ENCODE measurements around the gene PHC1.
"Not testable (repeated sequence)": the region's sequence is repeated elsewhere in the genome, so short reads cannot be mapped to it uniquely, and the experiment has no call there.

The PHC1 gene

DNA sequence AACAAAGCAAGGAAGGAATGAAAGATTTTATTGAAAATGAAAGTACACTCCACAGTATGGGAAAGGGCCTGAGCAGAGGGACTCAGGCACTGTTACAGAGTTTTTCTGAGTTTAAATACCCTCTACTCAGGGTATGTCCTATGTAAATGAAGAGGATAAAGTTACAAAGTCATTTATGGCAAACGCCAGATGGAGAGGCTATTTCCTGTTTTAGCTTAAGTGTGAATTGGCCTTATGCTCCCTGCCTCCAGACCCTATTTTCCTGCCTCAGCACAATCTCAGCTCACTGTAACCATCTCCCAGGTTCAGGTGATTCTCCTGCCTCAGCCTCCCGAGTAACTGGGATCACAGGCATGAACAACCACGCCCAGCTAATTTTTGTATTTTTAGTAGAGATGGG lies 6.8 kb upstream of the PHC1 start:
- H3K27ac ChIP-seq (ENCODE audit: low read depth, low read length) = no peak overlapping the region
- no peaks in the 10 kb centered on the region for H3K9me3 ChIP-seq (ENCODE audit: control insufficient read depth in 5 of 5, low read length in 5 of 5)
- H3K4me3 ChIP-seq (ENCODE audit: low read depth in 1 of 5, low read length in 5 of 5) = no peak overlapping the region
- no peak overlapping the region for H3K9ac ChIP-seq (ENCODE audit: low read length in 5 of 5)
- H3K4me1 ChIP-seq (ENCODE audit: control insufficient read depth in 5 of 5, insufficient read depth in 5 of 5, low read length in 5 of 5) = no peaks in the 10 kb centered on the region
- no peaks in the 10 kb centered on the region for H3K36me3 ChIP-seq (ENCODE audit: control insufficient read depth in 5 of 5, insufficient read depth in 5 of 5, low read length in 5 of 5)
- H3K27me3 ChIP-seq (ENCODE audit: control insufficient read depth in 5 of 5, insufficient read depth in 4 of 5, low read length in 5 of 5) = no peaks in the 10 kb centered on the region

GRCh38 chr12:8909752-8910151 lies 4.6 kb upstream of the PHC1 start:
- H3K9ac ChIP-seq (ENCODE audit: low read length in 5 of 5) = no peak overlapping the region
- no peak overlapping the region for H3K4me3 ChIP-seq (ENCODE audit: low read depth in 1 of 5, low read length in 5 of 5)
- no peaks in the 10 kb centered on the region for H3K27me3 ChIP-seq (ENCODE audit: control insufficient read depth in 5 of 5, insufficient read depth in 4 of 5, low read length in 5 of 5)
- peaks cover 2 to 12% (median 10%) of the 10 kb centered on the region in 5 donors for H3K4me1 ChIP-seq (ENCODE audit: control insufficient read depth in 5 of 5, insufficient read depth in 5 of 5, low read length in 5 of 5)
- H3K9me3 ChIP-seq (ENCODE audit: control insufficient read depth in 5 of 5, low read length in 5 of 5) = no peaks in the 10 kb centered on the region
- H3K27ac ChIP-seq (ENCODE audit: low read depth, low read length) = no peak overlapping the region
- no peaks in the 10 kb centered on the region for H3K36me3 ChIP-seq (ENCODE audit: control insufficient read depth in 5 of 5, insufficient read depth in 5 of 5, low read length in 5 of 5)

DNA sequence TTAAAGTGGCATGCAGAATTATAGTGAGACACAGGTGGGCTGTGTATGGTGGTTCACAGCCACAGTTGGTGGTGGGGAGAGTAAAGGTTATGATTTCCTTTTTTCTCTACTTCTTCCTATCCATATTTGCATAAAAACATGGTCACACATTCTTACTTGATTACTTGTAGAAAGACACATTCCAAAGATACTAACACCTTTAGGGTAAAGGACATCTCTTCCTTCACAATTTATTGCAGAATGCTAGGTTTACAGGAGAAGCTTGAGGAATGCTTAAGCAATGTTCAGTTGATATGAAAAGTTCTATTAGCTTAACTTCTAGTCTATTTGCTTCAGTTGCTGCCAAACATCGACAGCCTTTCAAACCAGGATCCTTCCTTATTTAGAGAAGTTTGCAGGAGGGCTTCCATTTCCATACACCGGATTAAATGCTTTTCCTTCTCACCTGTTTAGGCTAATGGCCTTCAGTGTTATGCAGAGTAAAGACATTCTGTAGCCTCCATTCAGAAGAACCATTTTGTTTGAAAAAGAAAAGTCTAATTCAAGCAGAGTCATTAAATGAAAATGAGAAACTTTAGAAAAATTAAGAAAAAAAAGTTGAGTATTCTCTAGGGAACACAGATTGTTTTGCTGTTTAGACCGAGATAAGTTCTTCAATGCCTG lies 2.6 kb upstream of the PHC1 start:
- peaks cover 4 to 21% (median 18%) of the 10 kb centered on the region in 5 donors for H3K4me1 ChIP-seq (ENCODE audit: control insufficient read depth in 5 of 5, insufficient read depth in 5 of 5, low read length in 5 of 5)
- H3K9me3 ChIP-seq (ENCODE audit: control insufficient read depth in 5 of 5, low read length in 5 of 5) = no peaks in the 10 kb centered on the region
- H3K27ac ChIP-seq (ENCODE audit: low read depth, low read length) = no peak overlapping the region
- no peaks in the 10 kb centered on the region for H3K36me3 ChIP-seq (ENCODE audit: control insufficient read depth in 5 of 5, insufficient read depth in 5 of 5, low read length in 5 of 5)
- no peak overlapping the region for H3K4me3 ChIP-seq (ENCODE audit: low read depth in 1 of 5, low read length in 5 of 5)
- no peaks in the 10 kb centered on the region for H3K27me3 ChIP-seq (ENCODE audit: control insufficient read depth in 5 of 5, insufficient read depth in 4 of 5, low read length in 5 of 5)
- no peak overlapping the region for H3K9ac ChIP-seq (ENCODE audit: low read length in 5 of 5)

- H3K9me3 ChIP-seq (ENCODE audit: control insufficient read depth in 5 of 5, low read length in 5 of 5) = no peaks in the 10 kb centered on the region
- no peaks in the 10 kb centered on the region for H3K36me3 ChIP-seq (ENCODE audit: control insufficient read depth in 5 of 5, insufficient read depth in 5 of 5, low read length in 5 of 5)
- H3K9ac ChIP-seq (ENCODE audit: low read length in 5 of 5) = no peak overlapping the region
- no peak overlapping the region for H3K4me3 ChIP-seq (ENCODE audit: low read depth in 1 of 5, low read length in 5 of 5)
- H3K27me3 ChIP-seq (ENCODE audit: control insufficient read depth in 5 of 5, insufficient read depth in 4 of 5, low read length in 5 of 5) = no peaks in the 10 kb centered on the region
- H3K27ac ChIP-seq (ENCODE audit: low read depth, low read length) = no peak overlapping the region
- H3K4me1 ChIP-seq (ENCODE audit: control insufficient read depth in 5 of 5, insufficient read depth in 5 of 5, low read length in 5 of 5) = peaks cover 4 to 21% (median 18%) of the 10 kb centered on the region in 5 donors
Observed at GRCh38 chr12:8912914-8913313, 1.4 kb upstream of the PHC1 start.

- H3K27ac ChIP-seq (ENCODE audit: low read depth, low read length) = peak overlapping the region; percentile 71
- H3K4me1 ChIP-seq (ENCODE audit: control insufficient read depth in 5 of 5, insufficient read depth in 5 of 5, low read length in 5 of 5) = peaks cover 4 to 21% (median 18%) of the 10 kb centered on the region in 5 donors
- peak overlapping the region; percentile 36 to 81 (median 71) for H3K9ac ChIP-seq (ENCODE audit: low read length in 5 of 5)
- no peaks in the 10 kb centered on the region for H3K27me3 ChIP-seq (ENCODE audit: control insufficient read depth in 5 of 5, insufficient read depth in 4 of 5, low read length in 5 of 5)
- H3K9me3 ChIP-seq (ENCODE audit: control insufficient read depth in 5 of 5, low read length in 5 of 5) = no peaks in the 10 kb centered on the region
- peak overlapping the region; percentile 67 to 94 (median 80) for H3K4me3 ChIP-seq (ENCODE audit: low read depth in 1 of 5, low read length in 5 of 5)
- H3K36me3 ChIP-seq (ENCODE audit: control insufficient read depth in 5 of 5, insufficient read depth in 5 of 5, low read length in 5 of 5) = peaks cover 0 to 4% (median 0%) of the 10 kb centered on the region in 5 donors
Observed at GRCh38 chr12:8913702-8914032, 642 bp upstream of the PHC1 start.

- Histone ChIP-seq H3K9me3 (ENCODE audit: control insufficient read depth in 5 of 5, low read length in 5 of 5) (no peaks in the 10 kb centered on the region), H3K36me3 (ENCODE audit: control insufficient read depth in 5 of 5, insufficient read depth in 5 of 5, low read length in 5 of 5) (peaks cover 0 to 11% (median 4%) of the 10 kb centered on the region in 5 donors), H3K4me1 (ENCODE audit: control insufficient read depth in 5 of 5, insufficient read depth in 5 of 5, low read length in 5 of 5) (peaks cover 4 to 21% (median 18%) of the 10 kb centered on the region in 5 donors), H3K4me3 (ENCODE audit: low read depth in 1 of 5, low read length in 5 of 5) (peak overlapping the region; percentile 79 to 96 (median 80)), H3K9ac (ENCODE audit: low read length in 5 of 5) (peak overlapping the region; percentile 2 to 80 (median 76)), H3K27ac (ENCODE audit: low read depth, low read length) (peak overlapping the region; percentile 48), H3K27me3 (ENCODE audit: control insufficient read depth in 5 of 5, insufficient read depth in 4 of 5, low read length in 5 of 5) (no peaks in the 10 kb centered on the region)
Observed at GRCh38 chr12:8914716-8915526, 612 bp downstream of the PHC1 start.

GRCh38 chr12:8916154-8916553 lies 1.8 kb downstream of the PHC1 start:
- Histone ChIP-seq H3K9me3 (ENCODE audit: control insufficient read depth in 5 of 5, low read length in 5 of 5) (no peaks in the 10 kb centered on the region), H3K36me3 (ENCODE audit: control insufficient read depth in 5 of 5, insufficient read depth in 5 of 5, low read length in 5 of 5) (peaks cover 0 to 16% (median 6%) of the 10 kb centered on the region in 5 donors), H3K27ac (ENCODE audit: low read depth, low read length) (no peak overlapping the region), H3K4me1 (ENCODE audit: control insufficient read depth in 5 of 5, insufficient read depth in 5 of 5, low read length in 5 of 5) (peaks cover 4 to 21% (median 18%) of the 10 kb centered on the region in 5 donors), H3K4me3 (ENCODE audit: low read depth in 1 of 5, low read length in 5 of 5) (no peak overlapping the region), H3K9ac (ENCODE audit: low read length in 5 of 5) (no peak overlapping the region), H3K27me3 (ENCODE audit: control insufficient read depth in 5 of 5, insufficient read depth in 4 of 5, low read length in 5 of 5) (no peaks in the 10 kb centered on the region)

DNA sequence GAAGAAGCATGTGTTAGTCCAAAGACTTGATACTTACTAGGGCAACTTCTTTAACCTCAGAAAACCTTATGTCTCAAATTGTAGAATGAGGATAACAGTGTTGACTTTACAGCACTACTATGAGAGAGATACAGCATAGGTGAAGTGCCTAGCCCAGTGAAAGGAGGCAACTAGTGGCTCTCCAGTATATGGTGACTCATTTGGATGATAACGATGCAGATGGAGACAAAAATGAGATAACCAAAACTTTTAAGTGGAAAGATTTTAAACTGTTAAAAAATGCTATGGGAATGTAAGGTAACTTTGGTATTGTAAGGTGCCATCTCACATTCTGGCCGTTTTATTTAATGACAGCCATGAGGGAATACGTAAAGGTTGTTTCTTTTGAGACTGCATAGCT lies 2.7 kb downstream of the PHC1 start:
- H3K27ac ChIP-seq (ENCODE audit: low read depth, low read length) = no peak overlapping the region
- H3K27me3 ChIP-seq (ENCODE audit: control insufficient read depth in 5 of 5, insufficient read depth in 4 of 5, low read length in 5 of 5) = no peaks in the 10 kb centered on the region
- no peaks in the 10 kb centered on the region for H3K9me3 ChIP-seq (ENCODE audit: control insufficient read depth in 5 of 5, low read length in 5 of 5)

GRCh38 chr12:8917751-8918150 lies 3.4 kb downstream of the PHC1 start:
- no peak overlapping the region for H3K9ac ChIP-seq (ENCODE audit: low read length in 5 of 5)
- H3K36me3 ChIP-seq (ENCODE audit: control insufficient read depth in 5 of 5, insufficient read depth in 5 of 5, low read length in 5 of 5) = peaks cover 0 to 31% (median 16%) of the 10 kb centered on the region in 5 donors
- no peaks in the 10 kb centered on the region for H3K9me3 ChIP-seq (ENCODE audit: control insufficient read depth in 5 of 5, low read length in 5 of 5)
- H3K27me3 ChIP-seq (ENCODE audit: control insufficient read depth in 5 of 5, insufficient read depth in 4 of 5, low read length in 5 of 5) = no peaks in the 10 kb centered on the region
- H3K4me1 ChIP-seq (ENCODE audit: control insufficient read depth in 5 of 5, insufficient read depth in 5 of 5, low read length in 5 of 5) = peaks cover 4 to 21% (median 18%) of the 10 kb centered on the region in 5 donors
- H3K27ac ChIP-seq (ENCODE audit: low read depth, low read length) = no peak overlapping the region
- no peak overlapping the region for H3K4me3 ChIP-seq (ENCODE audit: low read depth in 1 of 5, low read length in 5 of 5)

More for the DNA sequence above, 2.7 kb downstream of the PHC1 start:
- no peak overlapping the region for H3K4me3 ChIP-seq (ENCODE audit: low read depth in 1 of 5, low read length in 5 of 5)
- H3K36me3 ChIP-seq (ENCODE audit: control insufficient read depth in 5 of 5, insufficient read depth in 5 of 5, low read length in 5 of 5) = peaks cover 0 to 24% (median 9%) of the 10 kb centered on the region in 5 donors
- no peak overlapping the region for H3K9ac ChIP-seq (ENCODE audit: low read length in 5 of 5)
- H3K4me1 ChIP-seq (ENCODE audit: control insufficient read depth in 5 of 5, insufficient read depth in 5 of 5, low read length in 5 of 5) = peaks cover 4 to 21% (median 18%) of the 10 kb centered on the region in 5 donors

DNA sequence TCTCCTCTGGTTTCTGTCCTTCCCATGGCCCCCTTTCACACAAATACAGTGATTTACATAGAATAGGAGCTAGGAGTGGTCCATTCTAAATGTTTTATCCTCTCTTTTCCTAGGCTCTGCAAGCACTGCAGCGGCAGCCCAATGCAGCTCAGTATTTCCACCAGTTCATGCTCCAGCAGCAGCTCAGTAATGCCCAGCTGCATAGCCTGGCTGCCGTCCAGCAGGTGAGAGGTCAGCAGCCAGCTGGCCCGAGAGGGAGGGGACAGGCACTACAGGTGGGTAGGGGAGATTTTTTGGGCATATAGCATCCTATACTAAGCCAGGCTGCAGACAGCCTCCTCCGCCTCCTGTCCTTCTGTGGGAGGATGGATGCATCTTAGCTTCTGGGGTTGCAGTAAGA lies 5.3 kb downstream of the PHC1 start:
- peaks cover 4 to 37% (median 16%) of the 10 kb centered on the region in 5 donors for H3K36me3 ChIP-seq (ENCODE audit: control insufficient read depth in 5 of 5, insufficient read depth in 5 of 5, low read length in 5 of 5)
- H3K27ac ChIP-seq (ENCODE audit: low read depth, low read length); H3K9ac ChIP-seq (ENCODE audit: low read length in 5 of 5); H3K4me3 ChIP-seq (ENCODE audit: low read depth in 1 of 5, low read length in 5 of 5); H3K27me3 ChIP-seq (ENCODE audit: control insufficient read depth in 5 of 5, insufficient read depth in 4 of 5, low read length in 5 of 5); H3K9me3 ChIP-seq (ENCODE audit: control insufficient read depth in 5 of 5, low read length in 5 of 5); H3K4me1 ChIP-seq (ENCODE audit: control insufficient read depth in 5 of 5, insufficient read depth in 5 of 5, low read length in 5 of 5): not testable (repeated sequence)

All from subcutaneous abdominal adipose tissue (tissue), 5 donors.